GM19351 (cell line): ENCODE data around the gene IGFL3.

Source experiments
- ATAC-seq: cut with Tn5 transposase; IDR thresholded peaks from one replicate; pipeline ENCODE4 v1.9.1; 2021; ENCODE audit warnings: mild to moderate bottlenecking, moderate library complexity; ENCODE audit not compliant: unreplicated experiment

IGFL3 gene

GRCh38 chr19:46077815-46078167 lies 46.7 kb downstream of the IGFL3 start:
- ATAC-seq, result no peak

- ATAC-seq, result no peak
Measured at GRCh38 chr19:46076951-46077814, 47.3 kb downstream of the IGFL3 start.

GRCh38 chr19:46076031-46076880 lies 48.2 kb downstream of the IGFL3 start:
- no peak for ATAC-seq

GRCh38 chr19:46073268-46073922 lies 51.1 kb downstream of the IGFL3 start:
- no peak for ATAC-seq
